Skeletal muscle tissue (tissue), 4 donors: ENCODE data around the gene PIGU. TPM values are rescaled to one million over a fixed set of nuclear protein-coding genes. Genes with fewer than 3 reads are reported as not detected.

Experiments used
- H3K27ac ChIP-seq: one replicate; pipeline ENCODE4 v1.7.0; 2013; ENCODE audit warnings: mild to moderate bottlenecking, low read depth, low read length, inconsistent platforms
- H3K27me3 ChIP-seq, 3 donors: one replicate each; pipeline ENCODE4 v1.7.0; 2013; ENCODE audit warnings: low read length in 3 of 3; ENCODE audit not compliant: control insufficient read depth in 3 of 3, insufficient read depth in 3 of 3
- H3K36me3 ChIP-seq, 3 donors: one replicate each; pipeline ENCODE4 v1.7.0; 2013; ENCODE audit warnings: low read length in 3 of 3; ENCODE audit not compliant: control insufficient read depth in 3 of 3, insufficient read depth in 3 of 3
- H3K4me1 ChIP-seq, 3 donors: one replicate each; pipeline ENCODE4 v1.7.0; 2013; ENCODE audit warnings: low read length in 3 of 3, mild to moderate bottlenecking in 3 of 3; ENCODE audit not compliant: control insufficient read depth in 3 of 3, insufficient read depth in 3 of 3
- H3K4me3 ChIP-seq, 3 donors: one replicate each; pipeline ENCODE4 v1.7.0; 2013; ENCODE audit warnings: low read length in 3 of 3
- H3K9ac ChIP-seq, 3 donors: one replicate each; pipeline ENCODE4 v1.7.0; 2013; ENCODE audit warnings: low read length in 3 of 3, mild to moderate bottlenecking in 3 of 3, moderate library complexity in 2 of 3, low read depth in 1 of 3
- H3K9me3 ChIP-seq, 3 donors: one replicate each; pipeline ENCODE4 v1.7.0; 2013; ENCODE audit warnings: low read length in 3 of 3; ENCODE audit not compliant: control insufficient read depth in 3 of 3
- total RNA-seq: library from RNA; depleted of rRNA; stranded (reverse); fragments of >200 nt; gene quantifications from one replicate; pipeline ENCODE4 v1.2.3, GENCODE V29; 2014
- donor health status: Osteomylitis.

PIGU gene
- total RNA-seq, 1 donor from 2014 or later, result 11.0 TPM

DNA sequence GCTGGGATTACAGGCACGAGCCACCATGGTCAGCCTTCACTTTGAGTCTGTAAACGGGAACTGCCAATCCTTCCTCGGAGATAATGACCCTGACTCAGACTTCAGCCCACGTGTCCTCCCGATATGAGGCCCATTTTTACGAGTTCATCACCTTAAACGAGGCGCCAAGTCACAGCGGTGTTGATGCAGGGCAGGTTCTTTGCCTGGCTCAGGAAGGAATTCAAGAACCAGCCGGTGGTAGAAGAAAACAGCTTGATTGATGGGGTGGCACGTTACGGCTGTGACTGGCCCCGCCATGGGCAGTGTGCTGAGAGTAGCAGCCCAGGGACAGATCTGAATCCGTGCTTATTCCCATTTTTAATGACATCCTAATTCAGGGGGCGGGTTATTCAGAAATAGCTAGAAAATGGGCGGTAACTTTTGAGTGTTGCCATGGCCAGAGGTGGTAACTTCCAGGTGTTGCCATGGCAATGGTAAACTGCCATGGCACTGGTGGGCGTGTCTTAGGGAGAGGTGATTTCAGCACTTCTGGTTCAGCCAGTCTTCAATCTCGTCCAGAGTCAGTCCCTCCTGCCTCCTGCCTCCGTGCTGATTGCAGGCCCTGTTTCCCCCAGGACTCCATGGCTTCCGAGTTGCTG, 127.5 kb downstream of the PIGU start:
- no peaks in the 10 kb centered on the region for H3K9me3 ChIP-seq
- peaks cover 3 to 9% (median 5%) of the 10 kb centered on the region in 3 donors for H3K4me1 ChIP-seq
- no peak overlapping the region for H3K4me3 ChIP-seq
- no peaks in the 10 kb centered on the region for H3K36me3 ChIP-seq
- H3K27me3 ChIP-seq, result no peaks in the 10 kb centered on the region
- H3K27ac ChIP-seq, result no peak overlapping the region
- no peak overlapping the region for H3K9ac ChIP-seq

DNA sequence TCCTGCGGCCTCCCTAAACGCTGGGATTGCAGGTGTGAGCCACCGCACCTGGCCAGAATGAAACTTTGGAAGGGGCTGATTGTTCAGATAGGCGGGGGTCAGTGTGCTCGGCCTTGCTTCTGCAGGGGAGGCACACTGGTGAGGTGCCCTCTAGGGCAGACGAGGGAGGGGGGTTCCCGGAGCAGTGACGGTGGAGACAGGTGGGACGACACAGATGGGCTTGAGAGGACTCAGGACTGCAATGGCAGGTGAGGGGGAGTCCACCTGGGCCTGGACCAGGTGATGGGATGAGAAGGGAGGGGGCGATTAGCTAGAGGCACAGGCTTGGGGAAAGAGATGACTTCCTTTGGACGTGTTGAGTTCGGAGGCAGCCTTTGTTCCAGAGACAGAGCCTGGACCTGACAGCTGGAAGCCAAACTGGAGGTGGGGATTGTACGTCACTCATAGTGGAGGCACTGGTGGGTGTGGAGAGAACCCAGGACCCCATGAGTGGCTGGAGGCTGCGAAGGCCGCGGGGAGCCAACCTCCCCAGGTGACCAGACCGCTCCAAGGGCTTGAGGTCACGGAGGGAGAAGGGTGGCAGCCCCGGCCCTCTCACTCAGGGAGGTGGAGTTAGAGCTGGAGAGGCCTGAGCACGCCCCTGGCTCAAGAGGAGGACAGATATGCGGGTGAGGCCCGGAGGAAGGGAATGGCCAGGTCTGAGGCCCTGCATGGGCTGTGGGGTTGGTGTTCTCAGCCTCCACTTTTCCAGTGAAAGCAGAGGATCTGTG, 128.9 kb downstream of the PIGU start:
- Histone ChIP-seq H3K27me3 (no peaks in the 10 kb centered on the region), H3K36me3 (no peaks in the 10 kb centered on the region), H3K9ac (no peak overlapping the region), H3K27ac (no peak overlapping the region), H3K4me3 (no peak overlapping the region), H3K9me3 (no peaks in the 10 kb centered on the region), H3K4me1 (peaks cover 0 to under 1% (median 0%) of the 10 kb centered on the region in 3 donors)

DNA sequence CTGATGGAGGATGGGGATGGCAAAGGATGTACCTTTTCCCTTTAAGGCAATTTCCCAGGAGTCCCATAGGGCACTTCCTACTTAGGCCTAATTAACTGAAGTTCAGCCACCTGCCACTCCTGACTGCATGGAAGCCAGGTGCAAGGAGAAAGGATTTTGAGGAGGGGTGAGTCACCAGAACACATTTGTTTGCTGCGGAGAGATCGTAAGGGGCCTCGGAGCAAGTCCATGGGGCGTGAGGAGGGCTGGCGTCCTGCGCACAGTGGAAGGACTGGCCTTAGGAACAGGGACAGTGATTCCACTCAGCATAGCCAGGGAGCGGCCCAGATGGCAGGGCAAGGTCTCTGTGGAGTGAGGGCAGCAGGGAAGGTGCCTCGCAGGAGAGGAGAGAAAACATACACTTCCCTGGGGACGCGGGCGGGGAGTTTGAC, 130.1 kb downstream of the PIGU start:
- Histone ChIP-seq H3K9ac (no peak overlapping the region), H3K4me3 (no peak overlapping the region), H3K36me3 (peaks cover 2 to 7% (median 5%) of the 10 kb centered on the region in 3 donors), H3K27ac (no peak overlapping the region), H3K27me3 (no peaks in the 10 kb centered on the region), H3K9me3 (no peaks in the 10 kb centered on the region), H3K4me1 (no peaks in the 10 kb centered on the region)

DNA sequence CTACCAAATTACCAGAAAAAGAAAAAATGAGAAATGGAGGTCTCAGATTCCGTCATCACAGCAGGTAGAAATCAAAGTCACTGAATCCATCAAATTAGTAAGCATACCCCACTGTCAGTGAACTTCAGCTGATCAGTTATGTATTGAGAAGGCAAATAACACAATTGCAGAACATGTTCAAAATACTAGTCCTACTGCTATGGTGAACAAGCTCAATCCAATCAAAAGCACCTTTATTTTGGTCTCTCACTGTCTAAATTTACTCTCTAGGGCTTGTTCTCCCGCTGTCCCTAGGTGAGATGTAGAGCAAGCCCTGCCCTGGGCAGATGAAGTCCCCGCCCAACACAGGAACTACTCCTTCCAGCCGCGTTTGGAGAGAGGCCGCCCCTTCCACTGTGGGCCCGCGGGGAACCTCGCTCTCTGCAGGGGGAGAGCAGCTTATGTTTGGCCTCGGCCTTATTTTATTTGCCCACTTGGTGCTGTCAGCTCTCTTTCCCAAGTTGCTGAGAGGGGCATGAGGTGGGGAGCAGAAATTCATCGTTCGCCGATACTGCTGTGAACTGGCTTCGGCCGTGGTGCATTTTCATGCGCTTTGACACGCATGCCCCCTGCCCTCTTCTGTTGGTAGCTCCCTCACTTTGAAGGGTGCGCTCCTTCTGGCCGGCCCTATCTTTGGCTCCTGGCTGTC, 132.6 kb downstream of the PIGU start:
- Histone ChIP-seq H3K9ac (no peak overlapping the region), H3K27ac (no peak overlapping the region), H3K4me3 (no peak overlapping the region), H3K9me3 (no peaks in the 10 kb centered on the region), H3K4me1 (no peaks in the 10 kb centered on the region), H3K36me3 (peaks cover 17 to 27% (median 19%) of the 10 kb centered on the region in 3 donors), H3K27me3 (no peaks in the 10 kb centered on the region)

DNA sequence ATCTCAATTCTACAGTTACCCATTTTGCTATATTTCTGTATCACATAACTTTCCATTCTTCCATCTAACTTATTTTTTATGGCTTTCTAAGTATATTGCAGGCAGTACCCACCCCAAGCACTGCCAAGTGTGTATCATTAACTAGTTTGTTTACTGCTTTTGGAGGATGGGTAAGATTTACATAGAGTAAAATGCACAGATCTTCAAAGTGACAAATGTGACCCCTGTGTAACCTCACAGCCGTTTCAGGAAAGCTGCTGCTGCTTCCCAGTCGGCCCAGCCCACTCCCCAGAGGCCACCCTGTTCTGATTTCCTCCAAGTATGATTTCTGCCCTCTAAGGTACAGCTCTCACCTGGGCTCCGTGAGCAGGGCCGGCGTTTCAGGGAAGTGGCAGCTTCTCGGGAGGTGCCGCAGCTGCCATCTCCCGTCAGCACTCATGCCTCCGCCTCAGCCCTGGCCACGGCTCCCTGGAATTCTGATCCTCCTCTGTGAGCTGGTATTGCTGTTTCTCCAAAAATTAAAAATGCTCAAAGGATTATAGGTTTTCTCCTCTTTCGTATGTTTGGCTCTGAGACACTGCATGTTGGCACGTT, 133.3 kb downstream of the PIGU start:
- no peaks in the 10 kb centered on the region for H3K4me1 ChIP-seq
- peaks cover 17 to 27% (median 25%) of the 10 kb centered on the region in 3 donors for H3K36me3 ChIP-seq
- H3K27me3 ChIP-seq, result no peaks in the 10 kb centered on the region
- no peak overlapping the region for H3K4me3 ChIP-seq
- no peak overlapping the region for H3K9ac ChIP-seq
- no peak overlapping the region for H3K27ac ChIP-seq
- no peaks in the 10 kb centered on the region for H3K9me3 ChIP-seq

DNA sequence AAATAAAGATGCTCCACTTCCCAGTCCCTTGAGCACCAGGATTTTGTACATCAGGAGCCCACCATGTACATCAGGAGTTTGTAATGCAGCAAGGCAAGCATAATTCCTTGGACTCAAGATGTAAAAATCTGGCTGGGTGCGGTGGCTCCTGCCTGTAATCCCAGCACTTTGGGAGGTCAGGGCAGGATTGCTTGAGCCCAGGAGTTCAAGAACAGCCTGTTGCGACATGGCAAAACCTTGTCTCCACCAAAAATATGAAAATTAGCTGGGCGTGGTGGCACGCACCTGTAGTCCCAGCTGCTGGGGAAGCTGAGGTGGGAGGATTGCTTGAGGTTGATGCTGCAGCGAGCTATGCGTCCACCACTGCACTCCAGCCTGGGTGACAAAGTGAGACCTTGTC, 134.5 kb downstream of the PIGU start:
- no peaks in the 10 kb centered on the region for H3K4me1 ChIP-seq
- no peaks in the 10 kb centered on the region for H3K27me3 ChIP-seq
- no peaks in the 10 kb centered on the region for H3K9me3 ChIP-seq
- no peak overlapping the region for H3K9ac ChIP-seq
- H3K27ac ChIP-seq, result no peak overlapping the region
- no peak overlapping the region for H3K4me3 ChIP-seq
- peaks cover 19 to 30% (median 28%) of the 10 kb centered on the region in 3 donors for H3K36me3 ChIP-seq

DNA sequence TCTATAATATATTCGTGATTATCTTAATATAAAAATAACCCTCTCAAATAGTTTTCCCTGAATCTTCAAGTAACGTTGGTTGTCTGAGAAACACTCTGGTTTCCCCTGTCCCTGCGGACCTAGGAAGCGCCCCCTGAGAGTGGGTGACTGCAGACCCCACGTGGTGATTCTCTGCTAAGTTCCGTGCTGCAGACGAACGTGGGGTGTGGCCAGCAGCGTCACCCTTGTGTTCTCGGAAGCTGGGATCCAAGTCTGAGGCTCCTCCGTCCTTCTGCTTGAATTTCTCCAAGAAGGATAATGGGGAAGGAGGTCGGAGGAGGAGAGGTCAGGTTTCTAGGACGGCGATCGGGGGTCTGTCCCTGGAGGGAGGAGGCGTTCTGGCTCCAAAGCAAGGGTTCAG, 135.0 kb downstream of the PIGU start:
- no peaks in the 10 kb centered on the region for H3K27me3 ChIP-seq
- H3K9me3 ChIP-seq, result no peaks in the 10 kb centered on the region
- H3K4me1 ChIP-seq, result no peaks in the 10 kb centered on the region
- H3K27ac ChIP-seq, result no peak overlapping the region
- no peak overlapping the region for H3K9ac ChIP-seq
- H3K36me3 ChIP-seq, result peaks cover 24 to 35% (median 33%) of the 10 kb centered on the region in 3 donors
- no peak overlapping the region for H3K4me3 ChIP-seq

DNA sequence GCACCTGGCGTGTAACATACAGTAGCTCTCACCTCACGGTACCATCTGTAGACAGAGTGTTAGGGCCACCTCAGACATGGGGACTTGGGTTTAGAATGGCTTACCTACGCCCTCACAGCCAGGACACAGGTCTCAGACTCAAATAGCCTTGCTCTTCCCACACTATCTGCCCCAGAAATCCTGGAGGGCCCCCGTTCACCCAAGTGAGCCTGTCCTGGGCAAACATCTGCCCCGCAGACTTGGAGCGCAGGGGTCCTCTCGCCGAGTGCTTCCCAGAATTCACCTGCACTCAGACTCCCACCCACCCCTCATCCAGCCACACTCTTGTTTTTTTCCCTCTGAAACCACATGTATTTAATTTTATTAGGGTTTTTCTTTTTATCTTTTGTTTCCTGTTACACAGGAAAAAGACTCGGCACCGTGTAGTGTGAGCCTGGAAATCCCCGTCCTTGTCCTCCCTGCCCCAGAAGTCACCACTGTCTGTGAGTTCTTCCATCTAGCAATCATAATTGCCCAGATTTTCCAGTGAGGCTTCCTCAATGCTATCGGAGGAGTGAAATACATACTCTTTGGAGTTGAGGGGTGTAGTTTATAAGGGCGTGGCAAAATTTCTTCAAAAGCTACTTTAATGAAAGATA, 135.5 kb downstream of the PIGU start:
- Histone ChIP-seq H3K9ac (no peak overlapping the region), H3K4me1 (no peaks in the 10 kb centered on the region), H3K27ac (no peak overlapping the region), H3K4me3 (no peak overlapping the region), H3K9me3 (no peaks in the 10 kb centered on the region), H3K27me3 (no peaks in the 10 kb centered on the region), H3K36me3 (peaks cover 26 to 37% (median 36%) of the 10 kb centered on the region in 3 donors)

DNA sequence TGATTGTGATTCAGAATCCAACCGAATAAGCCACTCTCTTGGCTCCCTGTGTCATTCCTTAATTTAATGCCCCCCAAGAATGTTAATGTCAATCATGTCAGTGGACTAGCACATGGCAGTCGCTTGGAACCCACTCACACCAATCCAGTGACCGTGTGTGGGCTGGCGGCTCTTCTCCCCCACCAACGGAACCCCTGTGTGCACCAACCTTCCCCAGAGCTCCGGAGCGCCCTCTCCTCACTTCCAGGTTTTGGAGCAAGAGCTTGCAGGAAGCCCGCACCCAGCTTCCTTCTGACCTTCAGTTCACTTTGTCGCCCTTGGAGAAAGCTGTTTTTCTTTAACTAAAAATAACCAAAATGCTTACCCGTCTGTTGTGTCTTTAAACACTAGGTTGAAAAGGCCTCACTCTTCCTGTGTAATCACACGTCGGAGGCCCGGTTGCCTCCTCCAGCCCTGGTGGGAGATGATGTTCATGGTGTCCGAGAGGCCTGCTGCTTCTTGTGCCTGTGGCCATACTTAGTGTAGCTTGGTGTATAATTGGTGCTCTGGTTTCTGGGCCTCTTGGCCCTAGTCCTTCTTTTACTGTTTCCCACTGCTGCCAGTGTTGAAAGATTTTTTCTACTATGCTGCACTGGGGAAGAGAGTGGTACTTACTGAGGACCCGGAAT, 136.2 kb downstream of the PIGU start:
- no peak overlapping the region for H3K27ac ChIP-seq
- no peaks in the 10 kb centered on the region for H3K9me3 ChIP-seq
- H3K4me1 ChIP-seq, result no peaks in the 10 kb centered on the region
- peaks cover 32 to 43% (median 42%) of the 10 kb centered on the region in 3 donors for H3K36me3 ChIP-seq
- H3K27me3 ChIP-seq, result no peaks in the 10 kb centered on the region
- no peak overlapping the region for H3K4me3 ChIP-seq
- no peak overlapping the region for H3K9ac ChIP-seq
